ENCODE data around the gene FIGNL2.

FIGNL2 gene

GRCh38 chr12:51848326-51848727 lies at the start of gene FIGNL2:
TSS of gene FIGNL2 (minus strand) at chr12:51848718. CDS start at chr12:51822413, 26,305 bp downstream.
- Histone ChIP-seq H3K9ac (ENCODE audit: low read depth in 1 of 2, low read length in 2 of 2) (no peak within 1 kb of the TSS), H3K36me3 (ENCODE audit: control insufficient read depth in 1 of 2, insufficient read depth in 2 of 2, low read length in 2 of 2) (no peaks in the 10 kb centered on the region), H3K27ac (ENCODE audit: low read depth, low read length) (no peak within 1 kb of the TSS), H3K27me3 (ENCODE audit: control insufficient read depth in 1 of 2, insufficient read depth in 2 of 2, low read length in 2 of 2) (peaks cover 40 to 63% of the 10 kb centered on the region in 2 donors), H3K4me1 (ENCODE audit: control insufficient read depth in 1 of 2, insufficient read depth in 2 of 2, low read length in 2 of 2) (peaks cover 5 to 11% of the 10 kb centered on the region in 2 donors), H3K9me3 (ENCODE audit: control insufficient read depth in 1 of 2, low read length in 2 of 2) (no peaks in the 10 kb centered on the region), H3K4me3 (ENCODE audit: low read depth in 1 of 2, low read length in 2 of 2) (peak within 1 kb of the TSS; percentile 15 to 53)

- Histone ChIP-seq H3K4me3 (ENCODE audit: low read depth in 1 of 2, low read length in 2 of 2) (no peak overlapping the region), H3K9me3 (ENCODE audit: control insufficient read depth in 1 of 2, low read length in 2 of 2) (no peaks in the 10 kb centered on the region), H3K9ac (ENCODE audit: low read depth in 1 of 2, low read length in 2 of 2) (no peak overlapping the region), H3K4me1 (ENCODE audit: control insufficient read depth in 1 of 2, insufficient read depth in 2 of 2, low read length in 2 of 2) (peaks cover 10 to 20% of the 10 kb centered on the region in 2 donors), H3K27ac (ENCODE audit: low read depth, low read length) (peak overlapping the region; percentile 3), H3K27me3 (ENCODE audit: control insufficient read depth in 1 of 2, insufficient read depth in 2 of 2, low read length in 2 of 2) (no peaks in the 10 kb centered on the region), H3K36me3 (ENCODE audit: control insufficient read depth in 1 of 2, insufficient read depth in 2 of 2, low read length in 2 of 2) (no peaks in the 10 kb centered on the region)
Measured at GRCh38 chr12:51897181-51897580, 48.7 kb upstream of the FIGNL2 start.

- no peaks in the 10 kb centered on the region for H3K36me3 ChIP-seq (ENCODE audit: control insufficient read depth in 1 of 2, insufficient read depth in 2 of 2, low read length in 2 of 2)
- H3K4me1 ChIP-seq (ENCODE audit: control insufficient read depth in 1 of 2, insufficient read depth in 2 of 2, low read length in 2 of 2): peaks cover 5 to 16% of the 10 kb centered on the region in 2 donors
- no peaks in the 10 kb centered on the region for H3K27me3 ChIP-seq (ENCODE audit: control insufficient read depth in 1 of 2, insufficient read depth in 2 of 2, low read length in 2 of 2)
- no peak overlapping the region for H3K27ac ChIP-seq (ENCODE audit: low read depth, low read length)
- H3K9me3 ChIP-seq (ENCODE audit: control insufficient read depth in 1 of 2, low read length in 2 of 2): no peaks in the 10 kb centered on the region
- no peak overlapping the region for H3K9ac ChIP-seq (ENCODE audit: low read depth in 1 of 2, low read length in 2 of 2)
- H3K4me3 ChIP-seq (ENCODE audit: low read depth in 1 of 2, low read length in 2 of 2): no peak overlapping the region
Measured at GRCh38 chr12:51896236-51896635, 47.7 kb upstream of the FIGNL2 start.

GRCh38 chr12:51895378-51896135 lies 47.0 kb upstream of the FIGNL2 start:
- Histone ChIP-seq H3K9me3 (ENCODE audit: control insufficient read depth in 1 of 2, low read length in 2 of 2) (no peaks in the 10 kb centered on the region), H3K9ac (ENCODE audit: low read depth in 1 of 2, low read length in 2 of 2) (no peak overlapping the region), H3K4me1 (ENCODE audit: control insufficient read depth in 1 of 2, insufficient read depth in 2 of 2, low read length in 2 of 2) (peaks cover 0 to 12% of the 10 kb centered on the region in 2 donors), H3K27ac (ENCODE audit: low read depth, low read length) (no peak overlapping the region), H3K36me3 (ENCODE audit: control insufficient read depth in 1 of 2, insufficient read depth in 2 of 2, low read length in 2 of 2) (no peaks in the 10 kb centered on the region), H3K4me3 (ENCODE audit: low read depth in 1 of 2, low read length in 2 of 2) (no peak overlapping the region), H3K27me3 (ENCODE audit: control insufficient read depth in 1 of 2, insufficient read depth in 2 of 2, low read length in 2 of 2) (no peaks in the 10 kb centered on the region)

- Histone ChIP-seq H3K27me3 (ENCODE audit: control insufficient read depth in 1 of 2, insufficient read depth in 2 of 2, low read length in 2 of 2) (no peaks in the 10 kb centered on the region), H3K36me3 (ENCODE audit: control insufficient read depth in 1 of 2, insufficient read depth in 2 of 2, low read length in 2 of 2) (no peaks in the 10 kb centered on the region), H3K9ac (ENCODE audit: low read depth in 1 of 2, low read length in 2 of 2) (no peak overlapping the region), H3K27ac (ENCODE audit: low read depth, low read length) (no peak overlapping the region), H3K9me3 (ENCODE audit: control insufficient read depth in 1 of 2, low read length in 2 of 2) (no peaks in the 10 kb centered on the region), H3K4me1 (ENCODE audit: control insufficient read depth in 1 of 2, insufficient read depth in 2 of 2, low read length in 2 of 2) (peaks cover 0 to 12% of the 10 kb centered on the region in 2 donors), H3K4me3 (ENCODE audit: low read depth in 1 of 2, low read length in 2 of 2) (no peak overlapping the region)
Measured at GRCh38 chr12:51893786-51894185, 45.3 kb upstream of the FIGNL2 start.

- no peaks in the 10 kb centered on the region for H3K9me3 ChIP-seq (ENCODE audit: control insufficient read depth in 1 of 2, low read length in 2 of 2)
- no peak overlapping the region for H3K4me3 ChIP-seq (ENCODE audit: low read depth in 1 of 2, low read length in 2 of 2)
- peaks cover 0 to 5% of the 10 kb centered on the region in 2 donors for H3K4me1 ChIP-seq (ENCODE audit: control insufficient read depth in 1 of 2, insufficient read depth in 2 of 2, low read length in 2 of 2)
- H3K27me3 ChIP-seq (ENCODE audit: control insufficient read depth in 1 of 2, insufficient read depth in 2 of 2, low read length in 2 of 2): no peaks in the 10 kb centered on the region
- H3K36me3 ChIP-seq (ENCODE audit: control insufficient read depth in 1 of 2, insufficient read depth in 2 of 2, low read length in 2 of 2): no peaks in the 10 kb centered on the region
- H3K9ac ChIP-seq (ENCODE audit: low read depth in 1 of 2, low read length in 2 of 2): no peak overlapping the region
- H3K27ac ChIP-seq (ENCODE audit: low read depth, low read length): no peak overlapping the region
Measured at GRCh38 chr12:51891843-51892242, 43.3 kb upstream of the FIGNL2 start.

- H3K36me3 ChIP-seq (ENCODE audit: control insufficient read depth in 1 of 2, insufficient read depth in 2 of 2, low read length in 2 of 2): no peaks in the 10 kb centered on the region
- no peak overlapping the region for H3K9ac ChIP-seq (ENCODE audit: low read depth in 1 of 2, low read length in 2 of 2)
- no peak overlapping the region for H3K27ac ChIP-seq (ENCODE audit: low read depth, low read length)
- H3K9me3 ChIP-seq (ENCODE audit: control insufficient read depth in 1 of 2, low read length in 2 of 2): no peaks in the 10 kb centered on the region
- no peaks in the 10 kb centered on the region for H3K27me3 ChIP-seq (ENCODE audit: control insufficient read depth in 1 of 2, insufficient read depth in 2 of 2, low read length in 2 of 2)
- H3K4me1 ChIP-seq (ENCODE audit: control insufficient read depth in 1 of 2, insufficient read depth in 2 of 2, low read length in 2 of 2): peaks cover 0 to 5% of the 10 kb centered on the region in 2 donors
- no peak overlapping the region for H3K4me3 ChIP-seq (ENCODE audit: low read depth in 1 of 2, low read length in 2 of 2)
Measured at GRCh38 chr12:51890511-51891171, 42.1 kb upstream of the FIGNL2 start.

GRCh38 chr12:51890133-51890464 lies 41.6 kb upstream of the FIGNL2 start:
- Histone ChIP-seq H3K9ac (ENCODE audit: low read depth in 1 of 2, low read length in 2 of 2) (no peak overlapping the region), H3K4me3 (ENCODE audit: low read depth in 1 of 2, low read length in 2 of 2) (no peak overlapping the region), H3K27ac (ENCODE audit: low read depth, low read length) (no peak overlapping the region), H3K27me3 (ENCODE audit: control insufficient read depth in 1 of 2, insufficient read depth in 2 of 2, low read length in 2 of 2) (no peaks in the 10 kb centered on the region), H3K36me3 (ENCODE audit: control insufficient read depth in 1 of 2, insufficient read depth in 2 of 2, low read length in 2 of 2) (no peaks in the 10 kb centered on the region), H3K4me1 (ENCODE audit: control insufficient read depth in 1 of 2, insufficient read depth in 2 of 2, low read length in 2 of 2) (peaks cover 0 to 5% of the 10 kb centered on the region in 2 donors), H3K9me3 (ENCODE audit: control insufficient read depth in 1 of 2, low read length in 2 of 2) (no peaks in the 10 kb centered on the region)

- H3K27ac ChIP-seq (ENCODE audit: low read depth, low read length): no peak overlapping the region
- no peaks in the 10 kb centered on the region for H3K36me3 ChIP-seq (ENCODE audit: control insufficient read depth in 1 of 2, insufficient read depth in 2 of 2, low read length in 2 of 2)
- no peaks in the 10 kb centered on the region for H3K27me3 ChIP-seq (ENCODE audit: control insufficient read depth in 1 of 2, insufficient read depth in 2 of 2, low read length in 2 of 2)
- H3K9ac ChIP-seq (ENCODE audit: low read depth in 1 of 2, low read length in 2 of 2): no peak overlapping the region
- no peak overlapping the region for H3K4me3 ChIP-seq (ENCODE audit: low read depth in 1 of 2, low read length in 2 of 2)
- no peaks in the 10 kb centered on the region for H3K9me3 ChIP-seq (ENCODE audit: control insufficient read depth in 1 of 2, low read length in 2 of 2)
- H3K4me1 ChIP-seq (ENCODE audit: control insufficient read depth in 1 of 2, insufficient read depth in 2 of 2, low read length in 2 of 2): no peaks in the 10 kb centered on the region
Measured at GRCh38 chr12:51889216-51890132, 41.0 kb upstream of the FIGNL2 start.

Measured in duodenal mucosa (tissue), 2 donors.